GM19238 (cell line): Measurements from ENCODE around the gene MYH10.

Source experiments
- DNase-seq: peaks from one replicate; pipeline ENCODE4 v3.0.0; 2011; ENCODE audit warnings: low spot score; ENCODE audit not compliant: insufficient read length

Gene MYH10

GRCh38 chr17:8609910-8610309, 20.6 kb downstream of the MYH10 start:
- no peak for DNase-seq

- no peak for DNase-seq
Observed at GRCh38 chr17:8608001-8608400, 22.5 kb downstream of the MYH10 start.

- DNase-seq, result no peak
Observed at GRCh38 chr17:8606401-8606800, 24.1 kb downstream of the MYH10 start.

- DNase-seq, result no peak
Observed at GRCh38 chr17:8602679-8603078, 27.8 kb downstream of the MYH10 start.

GRCh38 chr17:8599351-8600011, 31.0 kb downstream of the MYH10 start:
- DNase-seq, result no peak

- no peak for DNase-seq
Observed at GRCh38 chr17:8598913-8599312, 31.6 kb downstream of the MYH10 start.

- DNase-seq, result no peak
Observed at GRCh38 chr17:8593830-8594229, 36.7 kb downstream of the MYH10 start.

GRCh38 chr17:8593276-8593675, 37.2 kb downstream of the MYH10 start:
- DNase-seq, result no peak

- DNase-seq, result no peak
Observed at GRCh38 chr17:8588877-8589554, 41.5 kb downstream of the MYH10 start.

- DNase-seq, result no peak
Observed at GRCh38 chr17:8586766-8587165, 43.8 kb downstream of the MYH10 start.

- DNase-seq, result no peak
Observed at GRCh38 chr17:8585911-8586310, 44.6 kb downstream of the MYH10 start.

- no peak for DNase-seq
Observed at GRCh38 chr17:8583954-8584353, 46.6 kb downstream of the MYH10 start.

GRCh38 chr17:8580952-8581658, 49.4 kb downstream of the MYH10 start:
- no peak for DNase-seq

GRCh38 chr17:8577868-8578267, 52.7 kb downstream of the MYH10 start:
- no peak for DNase-seq

GRCh38 chr17:8576559-8577294, 53.8 kb downstream of the MYH10 start:
- DNase-seq, result no peak

GRCh38 chr17:8574687-8575086, 55.8 kb downstream of the MYH10 start:
- no peak for DNase-seq

GRCh38 chr17:8572764-8573163, 57.8 kb downstream of the MYH10 start:
- no peak for DNase-seq

GRCh38 chr17:8563981-8564602, 66.4 kb downstream of the MYH10 start:
- DNase-seq, result no peak

- no peak for DNase-seq
Observed at GRCh38 chr17:8563024-8563776, 67.3 kb downstream of the MYH10 start.

GRCh38 chr17:8558144-8558543, 72.4 kb downstream of the MYH10 start:
- no peak for DNase-seq
